Peyer's patch (tissue), 4 donors: ENCODE measurements around the gene ELAC1.

Experiments used
- CTCF ChIP-seq, 6 experiments: fragments of 450-650 bp in 4 of 6; fragments of 200-600 bp in 2 of 6; sonication (generic) in 1 of 6; IDR thresholded peaks; one replicate each; pipeline ENCODE4 v1.5.1; 2017 to 2019; ENCODE audit warnings: antibody characterized with exemption in 6 of 6, mild to moderate bottlenecking in 3 of 6, moderate library complexity in 1 of 6
- POLR2A ChIP-seq, 2 donors: fragments of 450-650 bp; IDR thresholded peaks; one replicate each; pipeline ENCODE4 v1.5.1; 2017; ENCODE audit warnings: antibody characterized with exemption in 2 of 2, mild to moderate bottlenecking in 2 of 2, moderate library complexity in 2 of 2

GRCh38 chr18:50953822-50954221 is 14.0 kb upstream of the ELAC1 start:
- no peak for TF ChIP-seq CTCF (IDR thresholded peaks at IDR 0.05)
- TF ChIP-seq POLR2A (IDR thresholded peaks at IDR 0.05) = no peak
